Jurkat, Clone E6-1 (cell line): ENCODE results near the gene CEBPA.
A peak's percentile ranks its signal among the peaks of the same experiment; 100 is the strongest.
"Not testable (repeated sequence)": the region's sequence is repeated elsewhere in the genome, so short reads cannot be mapped to it uniquely, and the experiment has no call there.

ENCODE experiments used
- DNase-seq: peaks from one replicate; pipeline ENCODE4 v3.0.0-alpha.2; 2011; ENCODE audit warnings: low read depth, low spot score
- H3K4me3 ChIP-seq: 2 replicates; pipeline ENCODE4 v1.5.1; 2011; ENCODE audit warnings: mild to moderate bottlenecking, low read length, control low read depth, moderate library complexity

CEBPA gene

GRCh38 chr19:33303791-33304345, 1.5 kb upstream of the CEBPA start:
- no peak overlapping the region for H3K4me3 ChIP-seq
- DNase-seq: no peak

GRCh38 chr19:33302974-33303790, 848 bp upstream of the CEBPA start:
- DNase-seq: no peak

GRCh38 chr19:33301900-33302174, 497 bp downstream of the CEBPA start:
- DNase-seq: no peak
- peak overlapping the region; percentile 31 for H3K4me3 ChIP-seq

More at GRCh38 chr19:33302974-33303790, 848 bp upstream of the CEBPA start:
- peak overlapping the region; percentile 24 for H3K4me3 ChIP-seq

DNA sequence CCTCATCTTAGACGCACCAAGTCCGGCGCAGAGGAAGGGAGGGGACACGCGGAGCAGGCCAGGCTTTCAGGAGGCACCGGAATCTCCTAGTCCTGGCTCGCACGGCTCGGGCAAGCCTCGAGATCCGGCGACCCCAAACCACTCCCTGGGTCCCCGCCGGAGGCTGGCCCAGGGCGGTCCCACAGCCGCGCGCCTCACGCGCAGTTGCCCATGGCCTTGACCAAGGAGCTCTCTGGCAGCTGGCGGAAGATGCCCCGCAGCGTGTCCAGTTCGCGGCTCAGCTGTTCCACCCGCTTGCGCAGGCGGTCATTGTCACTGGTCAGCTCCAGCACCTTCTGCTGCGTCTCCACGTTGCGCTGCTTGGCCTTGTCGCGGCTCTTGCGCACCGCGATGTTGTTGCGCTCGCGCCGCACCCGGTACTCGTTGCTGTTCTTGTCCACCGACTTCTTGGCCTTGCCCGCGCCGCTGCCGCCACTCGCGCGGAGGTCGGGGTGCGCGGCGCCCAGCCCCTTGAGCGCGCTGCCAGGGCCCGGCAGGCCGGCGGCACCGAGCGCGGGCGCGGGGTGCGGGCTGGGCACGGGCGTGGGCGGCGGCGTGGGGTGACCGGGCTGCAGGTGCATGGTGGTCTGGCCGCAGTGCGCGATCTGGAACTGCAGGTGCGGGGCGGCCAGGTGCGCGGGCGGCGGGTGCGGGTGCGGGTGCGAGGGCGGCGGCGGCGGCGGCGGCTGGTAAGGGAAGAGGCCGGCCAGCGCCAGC, 1.0 kb downstream of the CEBPA start:
- DNase-seq: no peak
- no peak overlapping the region for H3K4me3 ChIP-seq

GRCh38 chr19:33300894-33301143, 1.5 kb downstream of the CEBPA start:
- H3K4me3 ChIP-seq: no peak overlapping the region
- no peak for DNase-seq

DNA sequence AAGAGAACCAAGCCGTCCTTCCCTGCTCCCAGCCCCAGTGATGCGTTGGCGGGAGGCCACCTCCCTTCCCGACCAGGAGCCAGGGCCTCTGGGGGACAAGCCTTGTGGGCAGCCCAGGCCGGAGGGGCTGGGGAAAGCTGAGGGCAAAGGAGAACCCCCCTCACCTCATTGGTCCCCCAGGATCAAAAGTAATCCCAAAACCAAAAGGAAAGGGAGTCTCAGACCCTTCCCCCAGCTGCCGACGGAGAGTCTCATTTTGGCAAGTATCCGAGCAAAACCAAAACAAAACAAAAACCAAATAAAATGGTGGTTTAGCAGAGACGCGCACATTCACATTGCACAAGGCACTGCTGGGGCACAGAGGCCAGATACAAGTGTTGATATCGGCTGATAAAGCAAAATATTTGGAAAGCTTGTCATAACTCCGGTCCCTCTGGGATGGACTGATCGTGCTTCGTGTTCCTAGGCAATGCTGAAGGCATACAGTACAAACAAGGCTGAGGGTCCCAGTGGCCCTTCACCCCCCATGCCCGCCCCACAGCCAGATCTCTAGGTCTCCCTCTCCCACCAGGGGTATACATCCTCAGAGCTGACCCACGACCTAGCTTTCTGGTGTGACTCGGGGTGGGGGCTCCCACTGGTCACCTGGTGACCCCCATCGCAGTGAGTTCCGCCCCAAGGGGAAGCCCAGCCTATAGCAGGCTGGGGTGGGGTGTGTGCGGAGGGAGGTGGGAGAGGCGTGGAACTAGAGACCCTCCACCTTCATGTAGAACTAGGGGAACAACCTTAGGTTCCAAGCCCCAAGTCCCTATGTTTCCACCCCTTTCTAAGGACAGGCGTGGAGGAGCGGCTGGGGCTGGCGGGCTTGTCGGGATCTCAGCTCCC, 2.1 kb downstream of the CEBPA start:
- H3K4me3 ChIP-seq: no peak overlapping the region
- no peak for DNase-seq

GRCh38 chr19:33299051-33299688, 3.2 kb downstream of the CEBPA start:
- DNase-seq: no peak
- no peak overlapping the region for H3K4me3 ChIP-seq

GRCh38 chr19:33298146-33298911, 4.0 kb downstream of the CEBPA start:
- no peak for DNase-seq

DNA sequence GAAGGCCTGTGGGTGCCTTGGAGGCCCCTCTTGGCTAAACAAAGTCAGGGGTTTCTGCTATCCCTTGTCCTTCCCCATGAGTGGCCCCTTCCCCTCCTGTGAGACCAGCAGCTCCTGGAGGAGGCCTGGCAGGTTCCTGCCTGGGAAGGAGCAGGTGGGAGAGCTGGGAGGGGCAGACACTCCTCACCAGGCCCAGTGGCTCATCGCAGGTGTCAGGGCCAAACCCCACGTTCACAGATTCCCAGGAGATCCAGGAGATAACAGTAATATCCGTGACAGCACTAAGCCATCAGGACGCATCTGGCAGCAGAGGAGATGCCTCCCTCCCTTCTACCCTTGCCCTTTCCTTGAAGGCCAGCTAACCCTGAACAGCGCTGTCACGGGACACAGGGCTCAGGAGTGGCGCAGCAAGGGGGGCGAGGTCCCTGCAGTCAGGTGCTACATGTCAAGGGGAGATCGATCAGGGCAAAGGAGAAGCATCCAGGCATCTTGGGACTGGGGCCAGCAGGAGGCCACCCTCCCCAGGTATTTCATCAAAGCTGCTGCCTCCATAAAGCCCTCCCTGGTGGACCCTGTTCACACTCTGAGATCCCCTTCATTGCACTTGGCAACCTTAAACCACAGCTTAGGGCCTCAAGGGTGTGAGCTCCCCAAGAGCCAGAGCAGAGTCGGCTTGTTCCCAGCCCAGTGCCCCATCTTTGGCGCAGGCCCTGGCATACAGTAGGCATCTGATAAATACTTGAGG, 4.8 kb downstream of the CEBPA start:
- no peak for DNase-seq
- H3K4me3 ChIP-seq: no peak overlapping the region

More at GRCh38 chr19:33298146-33298911, 4.0 kb downstream of the CEBPA start:
- H3K4me3 ChIP-seq: no peak overlapping the region

GRCh38 chr19:33296488-33296971, 5.8 kb downstream of the CEBPA start:
- H3K4me3 ChIP-seq: no peak overlapping the region
- no peak for DNase-seq

- DNase-seq: no peak
- no peak overlapping the region for H3K4me3 ChIP-seq
Measured at GRCh38 chr19:33295621-33296487, 6.5 kb downstream of the CEBPA start.

DNA sequence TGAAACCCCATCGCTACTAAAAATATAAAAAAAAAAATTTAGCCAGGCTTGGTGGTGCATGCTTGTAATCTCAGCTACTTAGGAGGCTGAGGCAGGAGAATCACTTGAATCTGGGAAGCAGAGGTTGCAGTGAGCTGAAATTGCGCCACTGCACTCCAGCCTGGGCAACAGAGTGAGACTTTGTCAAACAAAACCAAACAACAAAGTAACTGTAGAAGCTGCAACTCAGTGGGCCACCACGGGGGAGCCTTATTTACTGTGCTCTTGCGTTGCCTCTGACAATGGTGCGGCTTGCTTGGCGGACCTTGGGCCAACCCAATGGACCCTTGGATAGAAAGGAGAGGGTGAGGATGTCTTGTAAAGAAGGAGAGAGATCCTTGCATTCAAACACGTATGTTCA, 7.3 kb downstream of the CEBPA start:
- DNase-seq, H3K4me3 ChIP-seq: not testable (repeated sequence)

GRCh38 chr19:33294058-33294798, 8.1 kb downstream of the CEBPA start:
- no peak overlapping the region for H3K4me3 ChIP-seq
- DNase-seq: no peak

DNA sequence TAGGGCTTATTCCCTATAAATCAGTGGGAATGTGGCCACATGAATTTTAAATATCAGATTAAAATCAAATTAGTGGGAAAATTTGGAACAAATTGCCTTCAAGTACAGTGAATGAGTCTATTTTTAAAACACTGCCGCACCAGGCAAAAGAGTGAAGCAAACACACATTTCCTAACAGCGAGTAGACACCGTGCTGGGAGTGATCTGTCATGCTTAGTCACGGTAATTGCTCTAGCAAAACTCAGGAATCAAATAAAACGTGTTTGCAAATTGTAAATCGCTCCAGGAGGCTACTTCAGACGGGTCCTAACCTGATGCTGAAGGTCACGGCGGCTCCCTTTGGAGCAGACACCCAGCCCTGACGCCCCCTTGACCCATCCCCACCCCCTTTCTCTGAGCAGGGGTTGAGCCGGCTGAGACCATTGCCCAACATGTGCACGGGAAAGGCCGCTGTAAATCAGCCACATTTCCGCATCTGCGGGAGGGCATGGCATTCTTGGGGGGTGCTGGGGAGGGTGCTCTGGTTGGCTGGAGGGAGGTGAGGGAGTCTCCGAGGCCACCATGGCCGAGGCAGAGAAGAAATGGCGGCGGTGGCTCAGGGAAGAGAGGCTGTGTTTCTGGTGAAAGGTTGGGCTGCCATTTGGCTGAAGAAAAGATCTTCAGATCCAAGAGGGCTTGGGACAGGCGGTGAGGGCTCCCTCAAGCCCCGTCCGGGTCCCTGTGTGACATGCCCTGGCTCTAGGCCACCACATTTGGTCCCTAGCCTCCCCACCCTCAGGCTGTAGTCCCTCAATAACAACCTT, 8.9 kb downstream of the CEBPA start:
- H3K4me3 ChIP-seq: no peak overlapping the region
- DNase-seq: no peak

GRCh38 chr19:33292595-33293254, 9.6 kb downstream of the CEBPA start:
- H3K4me3 ChIP-seq: no peak overlapping the region
- no peak for DNase-seq
